Coronary artery (tissue), 2 donors: ENCODE measurements around the gene OXNAD1.
"Not testable (repeated sequence)": the region's sequence is repeated elsewhere in the genome, so short reads cannot be mapped to it uniquely, and the experiment has no call there.

Experiments used
- DNase-seq: peaks from one replicate; pipeline ENCODE4 v3.0.0-alpha.2; 2017; ENCODE audit warnings: low spot score
- H3K27ac ChIP-seq, 2 donors: fragments of 200-600 bp; sonication (generic); one replicate each; pipeline ENCODE4 v1.5.1; 2016 to 2019
- H3K4me3 ChIP-seq: fragments of 200-600 bp; sonication (generic); 2 replicates; pipeline ENCODE4 v1.5.1; 2016; ENCODE audit warnings: mild to moderate bottlenecking, moderate library complexity
- CTCF ChIP-seq: fragments of 200-600 bp; sonication (generic); IDR thresholded peaks from one replicate; pipeline ENCODE4 v1.5.1; 2019; ENCODE audit warnings: antibody characterized with exemption

The OXNAD1 gene

GRCh38 chr3:16307832-16308531 lies 43.0 kb downstream of the OXNAD1 start:
- no peak for DNase-seq
- no peak for TF ChIP-seq CTCF
- no peak overlapping the region for H3K27ac ChIP-seq

GRCh38 chr3:16308727-16309126 lies 43.7 kb downstream of the OXNAD1 start:
- no peak for DNase-seq
- no peak overlapping the region for H3K27ac ChIP-seq
- H3K4me3 ChIP-seq, result no peak overlapping the region
- no peak for TF ChIP-seq CTCF

More at GRCh38 chr3:16307832-16308531, 43.0 kb downstream of the OXNAD1 start:
- H3K4me3 ChIP-seq, result no peak overlapping the region

GRCh38 chr3:16309558-16309957 lies 44.5 kb downstream of the OXNAD1 start:
- no peak for TF ChIP-seq CTCF
- no peak for DNase-seq
- H3K27ac ChIP-seq, result no peak overlapping the region

GRCh38 chr3:16310486-16310885 lies 45.5 kb downstream of the OXNAD1 start:
- H3K27ac ChIP-seq, DNase-seq, H3K4me3 ChIP-seq: not testable (repeated sequence)

More at GRCh38 chr3:16309558-16309957, 44.5 kb downstream of the OXNAD1 start:
- H3K4me3 ChIP-seq, result no peak overlapping the region

GRCh38 chr3:16311960-16312451 lies 47.0 kb downstream of the OXNAD1 start:
- Histone ChIP-seq H3K4me3 (no peak overlapping the region), H3K27ac (peak overlapping the region in 1 of 2 donors; percentile 12)
- DNase-seq, result no peak
- TF ChIP-seq CTCF, result no peak

- TF ChIP-seq CTCF, result no peak
- no peak for DNase-seq
- no peak overlapping the region for H3K27ac ChIP-seq
- H3K4me3 ChIP-seq, result no peak overlapping the region
Measured at GRCh38 chr3:16313886-16314645, 49.1 kb downstream of the OXNAD1 start.

GRCh38 chr3:16315623-16316022 lies 50.6 kb downstream of the OXNAD1 start:
- H3K27ac ChIP-seq, result no peak overlapping the region
- TF ChIP-seq CTCF, result no peak
- H3K4me3 ChIP-seq, result no peak overlapping the region
- DNase-seq, result no peak
